Aorta (tissue), 5 donors: ENCODE results near the gene NIN. TPM values are rescaled to one million over a fixed set of nuclear protein-coding genes. Genes with fewer than 3 reads are reported as not detected.

Experiments
- ATAC-seq: fragments of 200-7000 bp; cut with Tn5 transposase; one replicate; pipeline ENCODE4 v1.9.1; 2022; ENCODE audit warnings: moderate library complexity; ENCODE audit not compliant: low FRiP score
- DNase-seq, 2 donors: peaks; one replicate each; pipeline ENCODE4 v3.0.0-alpha.2; 2020
- H3K27ac ChIP-seq, 2 donors: one replicate each; pipeline ENCODE4 v1.5.1; 2013; ENCODE audit warnings: low read length in 2 of 2, mild to moderate bottlenecking in 2 of 2, moderate library complexity in 2 of 2, control low read depth in 1 of 2, inconsistent platforms in 1 of 2, low read depth in 1 of 2
- H3K27me3 ChIP-seq, 2 donors: one replicate each; pipeline ENCODE4 v1.6.1; 2013; ENCODE audit warnings: control low read depth in 1 of 2, low read length in 1 of 2, mild to moderate bottlenecking in 1 of 2, moderate library complexity in 1 of 2; ENCODE audit not compliant: insufficient read depth in 2 of 2, control insufficient read depth in 1 of 2
- H3K36me3 ChIP-seq, 2 donors: one replicate each; pipeline ENCODE4 v1.6.1; 2013; ENCODE audit warnings: control low read depth in 1 of 2, low read length in 1 of 2, mild to moderate bottlenecking in 1 of 2; ENCODE audit not compliant: insufficient read depth in 2 of 2, control insufficient read depth in 1 of 2
- H3K4me1 ChIP-seq, 2 donors: one replicate each; pipeline ENCODE4 v1.6.1; 2013; ENCODE audit warnings: low read length in 2 of 2, control low read depth in 1 of 2, mild to moderate bottlenecking in 1 of 2, moderate library complexity in 1 of 2; ENCODE audit not compliant: insufficient read depth in 2 of 2, control insufficient read depth in 1 of 2
- H3K4me3 ChIP-seq, 2 donors: one replicate each; pipeline ENCODE4 v1.5.1; 2013; ENCODE audit warnings: low read length in 2 of 2, control low read depth in 1 of 2, mild to moderate bottlenecking in 1 of 2
- H3K9me3 ChIP-seq: one replicate; pipeline ENCODE4 v1.6.1; 2013; ENCODE audit warnings: mild to moderate bottlenecking, low read length; ENCODE audit not compliant: control insufficient read depth
- WGBS, 2 donors: extraction: QIAGEN DNeasy Blood & Tissue Kit; methylation state at CpG; one replicate each; pipeline ENCODE4 v1.1.7; 2013; 5-methylcytosine and 5-hydroxymethylcytosine counted together
- intact Hi-C, 2 donors: fragments of 100-400 bp; cut with DNase I; formaldehyde crosslinking; loops; one replicate each; pipeline versions ENCODE4 v1.14.2 to v1.15.0; 2022
- polyA plus RNA-seq, 2 donors: library from polyadenylated mRNA; stranded (reverse); fragments of 200-250 nt; gene quantifications; one replicate each; pipeline ENCODE4 v1.2.3, GENCODE V29; 2013
- total RNA-seq, 2 donors: library from RNA; stranded (reverse); fragmentation: NEBNext Ultra II Directional; extraction: Animal tissue kit (Norgen Biotek cat#: 25700); gene quantifications; one replicate each; pipeline ENCODE4 v1.2.1, GENCODE V29; 2021
- donor health status: healthy with polysubstance abuse.
- donor health status: Bipolar disorder and iron deficiency.
- donor health status: DM: no; HTN: no; CAD: no.
- donor health status: DM: no; HTN: no; CAD: no.
- donor health status: DM: yes; HTN: yes; CAD: no.

NIN gene
- total and polyA plus RNA-seq, 4 donors, result 7.7 to 57.7 (median 31.2) TPM

DNA sequence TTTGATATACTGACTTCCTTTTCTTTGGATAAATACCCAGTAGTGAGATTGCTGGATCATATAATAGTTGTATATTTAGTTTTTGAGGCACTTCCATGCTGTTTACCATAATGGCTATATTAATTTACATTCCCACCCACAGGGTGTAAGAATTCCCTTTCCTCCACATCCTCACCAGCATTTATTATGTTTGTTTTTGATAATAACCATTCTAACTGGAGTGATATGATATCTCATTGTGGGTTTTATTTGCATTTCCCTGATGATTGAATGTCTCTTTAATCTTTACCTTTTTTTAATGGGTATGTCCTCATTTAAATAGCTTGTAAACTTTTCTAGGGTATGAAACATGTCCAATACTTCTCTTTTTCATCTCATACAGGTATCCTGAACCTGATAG lies 151.3 kb downstream of the NIN start:
- H3K27ac ChIP-seq, result no peak overlapping the region
- DNase-seq, result no peak
- no peaks in the 10 kb centered on the region for H3K9me3 ChIP-seq
- H3K4me1 ChIP-seq, result peaks cover 0 to 3% of the 10 kb centered on the region in 2 donors
- no peak for ATAC-seq
- no peak overlapping the region for H3K4me3 ChIP-seq
- intact Hi-C loops, result no loop called here
- no peaks in the 10 kb centered on the region for H3K36me3 ChIP-seq
- no peaks in the 10 kb centered on the region for H3K27me3 ChIP-seq

GRCh38 chr14:50678163-50678562 lies 152.8 kb downstream of the NIN start:
- H3K27me3 ChIP-seq, result no peaks in the 10 kb centered on the region
- no peaks in the 10 kb centered on the region for H3K9me3 ChIP-seq
- peak overlapping the region in 1 of 2 donors; percentile 57 for H3K27ac ChIP-seq
- ATAC-seq, result no peak
- peaks cover 0 to 3% of the 10 kb centered on the region in 2 donors for H3K4me1 ChIP-seq
- H3K36me3 ChIP-seq, result no peaks in the 10 kb centered on the region
- WGBS, 2 donors, result 85 to 90% methylated on average over 5 of the region's 5 CpGs
- no peak overlapping the region for H3K4me3 ChIP-seq
- intact Hi-C loops, result no loop called here
- no peak for DNase-seq

DNA sequence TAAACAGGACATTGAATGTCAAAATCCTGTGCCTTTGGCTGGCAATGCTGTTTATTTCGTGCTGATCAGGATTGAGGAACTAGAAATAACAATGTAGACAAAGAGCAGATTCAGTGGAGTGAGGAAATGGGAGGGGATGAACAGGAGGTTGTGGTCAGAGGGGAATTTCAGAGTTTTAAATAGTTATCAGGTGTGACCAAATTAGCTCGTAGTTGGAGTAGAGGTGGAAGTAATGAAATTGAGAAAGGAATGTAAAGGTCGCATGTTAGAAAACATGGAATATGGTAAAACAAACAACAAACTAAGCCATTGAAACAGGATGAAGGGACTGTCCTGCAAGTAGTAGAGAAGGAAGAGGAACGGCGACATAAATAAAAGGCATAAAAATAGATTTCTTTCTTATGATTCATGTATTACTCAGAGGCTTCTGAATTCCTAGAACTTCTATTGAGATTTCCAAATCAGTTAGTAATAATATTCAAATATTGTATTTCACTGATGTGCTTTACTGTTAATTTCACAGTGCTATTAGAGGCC lies 153.4 kb downstream of the NIN start:
- no peaks in the 10 kb centered on the region for H3K9me3 ChIP-seq
- no peak overlapping the region for H3K4me3 ChIP-seq
- DNase-seq, result no peak
- H3K27me3 ChIP-seq, result no peaks in the 10 kb centered on the region
- WGBS, 2 donors, result 23% methylated on average over 5 of the region's 5 CpGs
- peak overlapping the region; percentile 43 to 57 for H3K27ac ChIP-seq
- H3K36me3 ChIP-seq, result no peaks in the 10 kb centered on the region
- ATAC-seq, result no peak
- intact Hi-C loops, result no loop called here
- peaks cover 0 to 3% of the 10 kb centered on the region in 2 donors for H3K4me1 ChIP-seq

GRCh38 chr14:50676814-50677516 lies 154.0 kb downstream of the NIN start:
- Histone ChIP-seq H3K4me3 (no peak overlapping the region), H3K27ac (no peak overlapping the region), H3K36me3 (no peaks in the 10 kb centered on the region), H3K9me3 (no peaks in the 10 kb centered on the region), H3K4me1 (peaks cover 0 to 3% of the 10 kb centered on the region in 2 donors), H3K27me3 (no peaks in the 10 kb centered on the region)
- ATAC-seq (no peak), DNase-seq (no peak)
- 91 to 93% methylated on average over 7 of the region's 7 CpGs for WGBS, 2 donors
- intact Hi-C loops, result no loop called here

GRCh38 chr14:50675597-50675996 lies 155.4 kb downstream of the NIN start:
- H3K27ac ChIP-seq, result no peak overlapping the region
- H3K27me3 ChIP-seq, result no peaks in the 10 kb centered on the region
- peaks cover 0 to 3% of the 10 kb centered on the region in 2 donors for H3K4me1 ChIP-seq
- intact Hi-C loops, result no loop called here
- H3K36me3 ChIP-seq, result no peaks in the 10 kb centered on the region
- DNase-seq (no peak), ATAC-seq (no peak)
- no peaks in the 10 kb centered on the region for H3K9me3 ChIP-seq
- H3K4me3 ChIP-seq, result no peak overlapping the region
- 86 to 90% methylated on average over 2 of the region's 2 CpGs for WGBS, 2 donors

DNA sequence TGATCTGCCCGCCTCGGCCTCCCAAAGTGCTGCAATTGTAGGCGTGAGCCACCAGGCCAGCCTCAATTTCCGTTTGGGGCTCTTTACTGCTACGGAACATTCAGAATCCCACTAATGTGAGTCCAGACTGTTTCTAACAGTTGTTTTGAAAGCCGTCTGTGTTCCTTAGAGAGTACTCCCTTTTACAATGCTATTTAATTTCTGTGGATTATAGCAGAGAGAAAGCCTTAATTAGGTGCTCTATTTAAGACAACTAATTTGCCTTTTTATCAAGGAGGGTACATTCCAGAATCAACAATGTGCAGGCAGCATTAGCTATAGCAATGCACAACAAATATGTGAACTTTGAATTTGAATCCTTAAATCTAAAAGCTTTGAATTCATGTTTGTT lies 160.1 kb downstream of the NIN start:
- Histone ChIP-seq H3K27ac (no peak overlapping the region), H3K4me3 (no peak overlapping the region)
- intact Hi-C loops, result no loop called here

GRCh38 chr14:50670196-50670865 lies 160.6 kb downstream of the NIN start:
- no peaks in the 10 kb centered on the region for H3K9me3 ChIP-seq
- no peak overlapping the region for H3K4me3 ChIP-seq
- no peaks in the 10 kb centered on the region for H3K36me3 ChIP-seq
- ATAC-seq (no peak), DNase-seq (no peak)
- intact Hi-C loops, result no loop called here
- 88 to 89% methylated on average over 10 of the region's 10 CpGs for WGBS, 2 donors
- H3K27me3 ChIP-seq, result no peaks in the 10 kb centered on the region
- H3K4me1 ChIP-seq, result no peaks in the 10 kb centered on the region
- no peak overlapping the region for H3K27ac ChIP-seq

More for the DNA sequence above, 160.1 kb downstream of the NIN start:
- Histone ChIP-seq H3K27me3 (no peaks in the 10 kb centered on the region), H3K4me1 (no peaks in the 10 kb centered on the region), H3K9me3 (no peaks in the 10 kb centered on the region), H3K36me3 (no peaks in the 10 kb centered on the region)
- DNase-seq (no peak), ATAC-seq (no peak)
- WGBS, 2 donors, result 86 to 87% methylated on average over 6 of the region's 6 CpGs
